CD4-positive, alpha-beta T cell treated with Interleukin-4 for 1 hour (primary cell): ENCODE results near the gene AGAP5.
"Not testable (repeated sequence)": the region's sequence is repeated elsewhere in the genome, so short reads cannot be mapped to it uniquely, and the experiment has no call there.

Experiments
- DNase-seq, 2 donors: peaks; one replicate each; pipeline ENCODE4 v3.0.0-alpha.2; 2020 to 2022

The AGAP5 gene

GRCh38 chr10:73697675-73698159 is at the start of gene AGAP5:
Gene AGAP5 (minus strand): TSS chr10:73698109. CDS start chr10:73697755, 354 bp downstream.
- DNase-seq = not testable (repeated sequence)

GRCh38 chr10:73746721-73747120 is 48.8 kb upstream of the AGAP5 start:
- no peak for DNase-seq

- DNase-seq = peak; percentile 56 to 57
Observed at GRCh38 chr10:73744664-73744975, 46.7 kb upstream of the AGAP5 start.

- peak; percentile 96 for DNase-seq
Observed at GRCh38 chr10:73743905-73744663, 46.2 kb upstream of the AGAP5 start, which contains the start of gene SEC24C. Gene SEC24C (plus strand): TSS chr10:73744372. CDS start chr10:73746833, 2,461 bp downstream.

- no peak for DNase-seq
Observed at GRCh38 chr10:73743327-73743904, 45.5 kb upstream of the AGAP5 start.

GRCh38 chr10:73742454-73742734 is 44.5 kb upstream of the AGAP5 start:
- DNase-seq = no peak

GRCh38 chr10:73740501-73741254 is 42.8 kb upstream of the AGAP5 start:
- DNase-seq = not testable (repeated sequence)

GRCh38 chr10:73734796-73735305 is 36.9 kb upstream of the AGAP5 start:
- DNase-seq = no peak

GRCh38 chr10:73734028-73734720 is 36.3 kb upstream of the AGAP5 start:
- DNase-seq = no peak

- DNase-seq = no peak
Observed at GRCh38 chr10:73732931-73733623, 35.2 kb upstream of the AGAP5 start.

GRCh38 chr10:73732426-73732825 is 34.5 kb upstream of the AGAP5 start:
- no peak for DNase-seq

- no peak for DNase-seq
Observed at GRCh38 chr10:73731588-73732375, 33.9 kb upstream of the AGAP5 start.

GRCh38 chr10:73730153-73730906 is 32.4 kb upstream of the AGAP5 start:
- peak; percentile 89 to 93 for DNase-seq

GRCh38 chr10:73729781-73730152 is 31.9 kb upstream of the AGAP5 start:
- DNase-seq = peak; percentile 34 to 46

- no peak for DNase-seq
Observed at GRCh38 chr10:73723516-73723915, 25.6 kb upstream of the AGAP5 start.

GRCh38 chr10:73720561-73720960 is 22.7 kb upstream of the AGAP5 start:
- not testable (repeated sequence) for DNase-seq

GRCh38 chr10:73717556-73717955 is 19.6 kb upstream of the AGAP5 start:
- no peak for DNase-seq

- no peak for DNase-seq
Observed at GRCh38 chr10:73716251-73716650, 18.3 kb upstream of the AGAP5 start.

GRCh38 chr10:73715179-73716156 is 17.6 kb upstream of the AGAP5 start:
- not testable (repeated sequence) for DNase-seq

- not testable (repeated sequence) for DNase-seq
Observed at GRCh38 chr10:73714483-73714882, 16.6 kb upstream of the AGAP5 start.
